Psoas muscle (tissue), 8 donors: ENCODE data around the gene ZSWIM6. TPM values are rescaled to one million over a fixed set of nuclear protein-coding genes. Genes with fewer than 3 reads are reported as not detected.

Experiments
- ATAC-seq, 4 donors: fragments of 200-7000 bp; cut with Tn5 transposase; one replicate each; pipeline ENCODE4 v1.9.1; 2020; ENCODE audit warnings: moderate library complexity in 3 of 4, mild to moderate bottlenecking in 2 of 4
- DNase-seq, 2 donors: peaks; one replicate each; pipeline ENCODE4 v3.0.0-alpha.2; 2020
- H3K27ac ChIP-seq: fragments of 200-600 bp; one replicate; pipeline ENCODE4 v1.8.0; 2022
- H3K27me3 ChIP-seq, 3 donors: fragments of 200-600 bp in 1 of 3; one replicate each; pipeline versions ENCODE4 v1.6.1 to v1.8.0; 2013 to 2022; ENCODE audit warnings: low read length in 2 of 3, mild to moderate bottlenecking in 2 of 3, moderate library complexity in 1 of 3; ENCODE audit not compliant: insufficient read depth in 3 of 3
- H3K36me3 ChIP-seq, 2 donors: fragments of 200-600 bp in 1 of 2; one replicate each; pipeline versions ENCODE4 v1.6.1 to v1.8.0; 2013 to 2022; ENCODE audit warnings: low read depth in 1 of 2, mild to moderate bottlenecking in 1 of 2, moderate library complexity in 1 of 2; ENCODE audit not compliant: insufficient read depth in 1 of 2
- H3K4me1 ChIP-seq: fragments of 200-600 bp; one replicate; pipeline ENCODE4 v1.8.0; 2022
- H3K4me3 ChIP-seq: fragments of 200-600 bp; one replicate; pipeline ENCODE4 v1.8.0; 2022; ENCODE audit warnings: mild to moderate bottlenecking
- H3K9me3 ChIP-seq: fragments of 200-600 bp; one replicate; pipeline ENCODE4 v1.8.0; 2022
- CTCF ChIP-seq: fragments of 200-600 bp; IDR thresholded peaks from one replicate; pipeline ENCODE4 v1.8.0; 2022; ENCODE audit warnings: antibody characterized with exemption
- WGBS, 3 donors: extraction: QIAGEN DNeasy Blood & Tissue Kit; methylation state at CpG; one replicate each; pipeline versions ENCODE4 v1.1.6 to v1.1.7; 2013; 5-methylcytosine and 5-hydroxymethylcytosine counted together
- intact Hi-C, 2 donors: fragments of 100-400 bp; cut with DNase I; formaldehyde crosslinking; loops; one replicate each; pipeline versions ENCODE4 v1.11.0 to v1.14.2; 2022
- polyA plus RNA-seq, 3 donors: library from polyadenylated mRNA; stranded (reverse); fragments of 200-250 nt; gene quantifications; one replicate each; pipeline ENCODE4 v1.2.3, GENCODE V29; 2013
- total RNA-seq, 4 donors: library from RNA; stranded (reverse); fragmentation: NEBNext Ultra II Directional in 2 of 4; extraction: Animal tissue kit (Norgen Biotek cat#: 25700) in 2 of 4; gene quantifications; one replicate each; pipeline versions ENCODE4 v1.2.1 to v1.2.4, GENCODE V29; 2021 to 2023
- donor health status: healthy with polysubstance abuse.
- donor health status: DM: no; HTN: no; CAD: no; lungs with moderate emphysema.
- donor health status: Bipolar disorder and iron deficiency.
- donor health status: healthy.
- donor health status: DM: yes; HTN: yes; CAD: no.
- donor health status: DM: no; HTN: no; CAD: no.
- donor health status: DM: no; HTN: no; CAD: no.
- donor health status: DM: yes; HTN: yes; CAD: no.

ZSWIM6 gene
- total and polyA plus RNA-seq, 7 donors = 1.4 to 6.3 (median 4.0) TPM

GRCh38 chr5:61366497-61367240 is 34.6 kb downstream of the ZSWIM6 start:
- no peak overlapping the region for H3K4me3 ChIP-seq
- peaks cover 9% of the 10 kb centered on the region for H3K4me1 ChIP-seq
- H3K27me3 ChIP-seq = no peaks in the 10 kb centered on the region
- H3K27ac ChIP-seq = no peak overlapping the region
- H3K9me3 ChIP-seq = no peaks in the 10 kb centered on the region
- DNase-seq (no peak), ATAC-seq (no peak)
- 90 to 92% (median 92%) methylated on average over 7 of the region's 7 CpGs for WGBS, 3 donors
- no peaks in the 10 kb centered on the region for H3K36me3 ChIP-seq
- intact Hi-C loops = no loop called here
- TF ChIP-seq CTCF = no peak

- H3K27ac ChIP-seq = no peak overlapping the region
- intact Hi-C loops = no loop called here
- no peak for TF ChIP-seq CTCF
- WGBS, 3 donors = 79 to 84% (median 80%) methylated on average over 2 of the region's 2 CpGs
- no peaks in the 10 kb centered on the region for H3K4me1 ChIP-seq
- no peaks in the 10 kb centered on the region for H3K36me3 ChIP-seq
- DNase-seq (no peak), ATAC-seq (no peak)
- no peaks in the 10 kb centered on the region for H3K27me3 ChIP-seq
- H3K4me3 ChIP-seq = no peak overlapping the region
- no peaks in the 10 kb centered on the region for H3K9me3 ChIP-seq
These were observed 38.4 kb downstream of the ZSWIM6 start for GRCh38 chr5:61370506-61370905.

- intact Hi-C loops = no loop called here
- ATAC-seq (no peak), DNase-seq (no peak)
- H3K4me1 ChIP-seq = no peaks in the 10 kb centered on the region
- no peaks in the 10 kb centered on the region for H3K36me3 ChIP-seq
- no peaks in the 10 kb centered on the region for H3K27me3 ChIP-seq
- no peak for TF ChIP-seq CTCF
- H3K4me3 ChIP-seq = no peak overlapping the region
- H3K27ac ChIP-seq = no peak overlapping the region
- H3K9me3 ChIP-seq = no peaks in the 10 kb centered on the region
- WGBS, 3 donors = 71 to 75% (median 72%) methylated on average over 5 of the region's 5 CpGs
These were observed 39.4 kb downstream of the ZSWIM6 start for GRCh38 chr5:61371474-61371873.

- no peaks in the 10 kb centered on the region for H3K9me3 ChIP-seq
- TF ChIP-seq CTCF = no peak
- H3K4me1 ChIP-seq = no peaks in the 10 kb centered on the region
- DNase-seq (no peak), ATAC-seq (no peak)
- WGBS, 3 donors = 87 to 92% (median 90%) methylated on average over 2 of the region's 2 CpGs
- intact Hi-C loops = no loop called here
- no peak overlapping the region for H3K27ac ChIP-seq
- H3K27me3 ChIP-seq = no peaks in the 10 kb centered on the region
- no peaks in the 10 kb centered on the region for H3K36me3 ChIP-seq
- H3K4me3 ChIP-seq = no peak overlapping the region
These were observed 47.6 kb downstream of the ZSWIM6 start for GRCh38 chr5:61379677-61380076.

GRCh38 chr5:61381968-61382367 is 49.9 kb downstream of the ZSWIM6 start:
- 31 to 62% (median 34%) methylated on average over 2 of the region's 2 CpGs for WGBS, 3 donors
- no peak overlapping the region for H3K27ac ChIP-seq
- no peaks in the 10 kb centered on the region for H3K27me3 ChIP-seq
- DNase-seq (no peak), ATAC-seq (no peak)
- intact Hi-C loops = no loop called here
- no peaks in the 10 kb centered on the region for H3K4me1 ChIP-seq
- H3K4me3 ChIP-seq = no peak overlapping the region
- H3K9me3 ChIP-seq = no peaks in the 10 kb centered on the region
- no peaks in the 10 kb centered on the region for H3K36me3 ChIP-seq
- TF ChIP-seq CTCF = no peak
